NCI-H146 (cell line): ENCODE measurements around the gene FAM163A.
"Not testable (repeated sequence)": the region's sequence is repeated elsewhere in the genome, so short reads cannot be mapped to it uniquely, and the experiment has no call there.

Source experiments
- DNase-seq: peaks from one replicate; lab custom pipeline; 2025; lab: John Stamatoyannopoulos, UW

FAM163A gene

DNA sequence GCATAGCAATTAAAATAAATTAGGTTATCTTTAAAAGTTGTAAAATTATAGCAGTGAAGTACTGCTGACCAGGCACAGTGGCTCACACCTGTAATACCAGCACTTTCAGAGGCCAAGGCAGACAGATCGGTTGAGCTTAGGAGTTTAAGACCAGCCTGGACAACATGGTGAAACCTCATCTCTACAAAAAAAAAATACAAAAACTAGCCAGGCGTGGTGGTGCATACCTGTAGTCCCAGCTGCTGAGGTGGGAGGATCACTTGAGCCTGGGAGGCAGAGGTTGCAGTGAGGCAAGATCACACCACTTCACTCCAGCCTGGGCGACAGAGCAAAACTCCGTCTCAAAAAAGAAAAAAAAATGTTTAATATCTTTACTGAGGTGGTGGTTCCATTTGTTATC lies 112.7 kb downstream of the FAM163A start:
- DNase-seq: not testable (repeated sequence)

DNA sequence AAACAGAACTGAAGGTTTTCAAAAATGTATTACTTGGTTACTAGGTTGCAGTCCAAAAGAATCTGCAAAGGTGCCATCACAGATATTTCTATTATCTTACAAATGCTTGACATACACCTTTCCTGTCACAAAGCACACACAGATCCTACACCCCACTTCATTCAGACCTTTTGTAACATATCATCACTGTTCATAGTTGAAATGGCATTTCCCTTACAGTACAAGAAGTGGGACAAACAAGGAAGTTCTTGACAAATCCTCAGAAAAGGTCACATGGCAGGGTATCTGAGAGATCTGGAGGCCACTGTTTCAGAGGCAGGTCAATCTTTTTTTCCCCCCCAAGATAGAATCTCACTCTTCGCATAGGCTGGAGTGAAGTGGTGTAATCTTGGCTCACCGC lies 113.2 kb downstream of the FAM163A start:
- DNase-seq: no peak

DNA sequence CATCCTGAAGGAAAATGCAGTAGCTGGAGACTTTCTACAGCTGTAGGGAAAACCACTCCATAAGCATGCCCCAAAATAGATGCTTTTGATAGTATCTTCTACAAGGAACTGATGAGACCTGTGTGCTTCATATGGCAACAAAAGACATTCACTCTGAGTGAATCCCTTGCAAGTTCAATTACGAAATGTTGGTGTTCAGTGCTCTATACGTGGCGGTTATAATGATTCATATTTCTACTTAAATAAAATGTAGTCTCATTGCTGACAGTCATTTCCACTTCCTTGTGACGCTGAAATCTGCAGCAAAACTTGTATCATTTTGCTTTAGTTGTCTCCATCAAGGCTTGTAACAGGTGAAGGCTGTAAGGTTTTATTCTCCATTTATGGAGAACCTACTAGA lies 113.9 kb downstream of the FAM163A start:
- no peak for DNase-seq

DNA sequence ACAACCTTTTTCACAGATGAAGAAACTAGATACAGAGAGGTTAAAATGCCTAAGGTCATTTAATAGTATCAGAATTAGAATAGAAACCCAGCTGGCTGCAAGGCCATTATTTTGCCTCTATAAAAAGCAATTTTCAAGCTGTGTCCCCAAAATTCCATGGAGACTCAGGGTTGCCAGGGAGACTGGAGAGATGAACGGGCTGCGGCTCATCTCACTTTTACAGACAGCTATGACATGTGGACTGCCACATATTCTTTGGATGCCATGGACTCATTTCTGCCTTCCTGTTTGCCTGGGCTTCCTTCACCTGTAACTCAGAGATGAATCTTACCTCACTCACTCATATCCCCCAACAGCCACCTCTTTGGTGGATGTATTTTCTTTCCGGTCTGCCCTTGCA lies 117.6 kb downstream of the FAM163A start:
- no peak for DNase-seq

DNA sequence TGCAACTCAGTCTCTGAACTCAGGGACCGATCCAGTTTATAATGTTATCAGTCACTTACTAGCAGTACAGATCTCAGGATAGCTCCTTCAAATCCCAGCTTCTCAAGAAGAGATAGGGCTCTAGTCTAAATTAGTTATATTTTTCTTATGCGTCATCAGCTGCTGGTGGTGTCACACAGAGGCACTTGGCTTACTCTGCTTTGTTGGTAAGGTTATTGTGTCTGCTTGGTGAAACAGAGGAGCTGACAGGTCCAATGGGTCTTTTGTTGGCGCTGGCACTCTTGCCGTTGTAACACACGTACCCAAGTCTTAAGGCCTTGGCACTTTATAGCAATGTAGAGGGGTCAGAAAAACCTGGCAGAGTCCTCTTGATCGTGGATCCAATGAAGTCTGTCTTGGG lies 122.3 kb downstream of the FAM163A start:
- no peak for DNase-seq
